Effector memory CD8-positive, alpha-beta T cell (primary cell): ENCODE measurements around the gene EIF4E.
"Not testable (repeated sequence)": the region's sequence is repeated elsewhere in the genome, so short reads cannot be mapped to it uniquely, and the experiment has no call there.

Experiments
- ATAC-seq: fragments of 150-1000 bp; cut with Tn5 transposase; replicated peaks from 2 replicates; pipeline ENCODE4 v1.10.0; 2021; ENCODE audit warnings: mild to moderate bottlenecking, moderate library complexity
- DNase-seq, 3 experiments: peaks; one replicate each; pipeline ENCODE4 v3.0.0; 2021
- H3K27ac Mint-ChIP-seq, 2 donors: one replicate each; pipeline ENCODE4 v1.8.0; 2022; ENCODE audit warnings: mild to moderate bottlenecking in 2 of 2, mixed read lengths in 2 of 2, moderate library complexity in 2 of 2
- H3K27me3 Mint-ChIP-seq, 2 donors: one replicate each; pipeline ENCODE4 v1.8.0; 2022; ENCODE audit warnings: mixed read lengths in 2 of 2
- H3K36me3 Mint-ChIP-seq: one replicate; pipeline ENCODE4 v1.8.0; 2022; ENCODE audit warnings: mild to moderate bottlenecking, moderate library complexity, mixed read lengths; ENCODE audit not compliant: insufficient read depth
- H3K4me1 Mint-ChIP-seq, 2 donors: one replicate each; pipeline ENCODE4 v1.8.0; 2022; ENCODE audit warnings: low read depth in 2 of 2, mixed read lengths in 2 of 2
- H3K4me3 Mint-ChIP-seq, 2 donors: one replicate each; pipeline ENCODE4 v1.8.0; 2022; ENCODE audit warnings: mild to moderate bottlenecking in 2 of 2, mixed read lengths in 2 of 2, moderate library complexity in 2 of 2
- H3K9me3 Mint-ChIP-seq, 2 donors: one replicate each; pipeline ENCODE4 v1.8.0; 2022; ENCODE audit warnings: mixed read lengths in 2 of 2

The EIF4E gene

DNA sequence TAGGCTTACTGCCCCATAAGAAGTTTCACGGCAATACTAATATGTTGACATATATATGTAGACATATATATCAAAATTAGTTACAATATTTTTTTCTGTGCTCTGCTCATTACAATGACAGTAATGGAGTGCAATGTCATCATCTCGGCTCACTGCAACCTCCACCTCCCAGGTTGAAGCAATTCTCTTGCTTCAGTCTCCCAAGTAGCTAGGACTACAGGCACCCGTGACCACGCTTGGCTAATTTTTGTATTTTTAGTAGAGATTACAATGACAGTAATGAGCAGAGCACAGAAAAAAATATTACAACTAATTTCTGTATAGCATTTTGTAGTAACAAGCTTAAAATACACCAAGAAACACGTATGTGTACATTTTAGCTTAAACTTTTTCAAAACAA lies 7.6 kb downstream of the EIF4E start:
- Mint-ChIP-seq H3K27ac (no peak overlapping the region), H3K27me3 (no peaks in the 10 kb centered on the region), H3K36me3 (peaks cover 24% of the 10 kb centered on the region), H3K4me3 (no peak overlapping the region), H3K9me3 (no peaks in the 10 kb centered on the region), H3K4me1 (peaks cover 18 to 33% of the 10 kb centered on the region in 2 donors)
- ATAC-seq (no peak), DNase-seq (no peak)

DNA sequence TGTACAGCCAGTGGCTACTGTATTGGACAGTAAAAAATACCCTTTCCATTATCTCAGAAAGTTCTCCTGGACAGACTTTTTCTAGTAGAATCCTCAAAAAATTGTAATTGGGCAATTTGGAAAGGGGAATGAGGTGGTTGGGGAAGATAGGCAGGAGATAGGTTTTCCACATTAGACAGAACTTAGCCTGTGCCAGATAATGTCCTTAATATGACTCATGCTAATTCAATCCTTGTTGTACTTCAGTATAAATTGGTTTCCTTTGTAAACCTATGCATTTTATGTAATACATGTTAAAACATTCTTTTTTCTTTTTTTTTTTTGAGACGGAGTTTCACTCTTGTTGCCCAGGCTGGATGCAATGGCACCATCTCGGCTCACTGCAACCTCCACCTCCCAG lies 8.9 kb downstream of the EIF4E start:
- DNase-seq (no peak), ATAC-seq (no peak)
- H3K4me3 Mint-ChIP-seq: no peak overlapping the region
- H3K27me3 Mint-ChIP-seq: no peaks in the 10 kb centered on the region
- H3K9me3 Mint-ChIP-seq: no peaks in the 10 kb centered on the region
- peaks cover 22% of the 10 kb centered on the region for H3K36me3 Mint-ChIP-seq
- H3K4me1 Mint-ChIP-seq: peaks cover 19 to 34% of the 10 kb centered on the region in 2 donors
- H3K27ac Mint-ChIP-seq: peak overlapping the region in 1 of 2 donors; percentile 51

DNA sequence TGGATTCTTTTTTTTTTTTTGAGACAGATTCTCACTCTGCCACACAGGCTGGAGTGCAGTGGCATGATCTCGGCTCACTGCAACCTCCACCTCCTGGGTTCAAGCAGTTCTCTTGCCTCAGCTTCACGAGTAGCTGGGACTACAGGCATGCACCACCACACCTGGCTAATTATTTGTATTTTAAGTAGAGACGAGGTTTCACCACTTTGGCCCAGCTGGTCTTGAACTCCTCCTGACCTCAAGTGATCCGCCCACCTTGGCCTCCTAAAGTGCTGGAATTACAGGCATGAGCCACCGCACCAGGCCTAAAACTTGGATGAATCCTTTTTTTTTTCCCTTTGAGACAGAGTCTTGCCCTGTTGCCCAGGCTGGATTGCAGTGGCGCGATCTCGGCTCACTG lies 18.2 kb downstream of the EIF4E start:
- not testable (repeated sequence) for H3K9me3 Mint-ChIP-seq, DNase-seq, H3K36me3 Mint-ChIP-seq, H3K27me3 Mint-ChIP-seq, ATAC-seq
- Mint-ChIP-seq H3K27ac (peak overlapping the region in 1 of 2 donors; percentile 60), H3K4me1 (peaks cover 31 to 50% of the 10 kb centered on the region in 2 donors), H3K4me3 (peak overlapping the region in 1 of 2 donors; percentile 52)

DNA sequence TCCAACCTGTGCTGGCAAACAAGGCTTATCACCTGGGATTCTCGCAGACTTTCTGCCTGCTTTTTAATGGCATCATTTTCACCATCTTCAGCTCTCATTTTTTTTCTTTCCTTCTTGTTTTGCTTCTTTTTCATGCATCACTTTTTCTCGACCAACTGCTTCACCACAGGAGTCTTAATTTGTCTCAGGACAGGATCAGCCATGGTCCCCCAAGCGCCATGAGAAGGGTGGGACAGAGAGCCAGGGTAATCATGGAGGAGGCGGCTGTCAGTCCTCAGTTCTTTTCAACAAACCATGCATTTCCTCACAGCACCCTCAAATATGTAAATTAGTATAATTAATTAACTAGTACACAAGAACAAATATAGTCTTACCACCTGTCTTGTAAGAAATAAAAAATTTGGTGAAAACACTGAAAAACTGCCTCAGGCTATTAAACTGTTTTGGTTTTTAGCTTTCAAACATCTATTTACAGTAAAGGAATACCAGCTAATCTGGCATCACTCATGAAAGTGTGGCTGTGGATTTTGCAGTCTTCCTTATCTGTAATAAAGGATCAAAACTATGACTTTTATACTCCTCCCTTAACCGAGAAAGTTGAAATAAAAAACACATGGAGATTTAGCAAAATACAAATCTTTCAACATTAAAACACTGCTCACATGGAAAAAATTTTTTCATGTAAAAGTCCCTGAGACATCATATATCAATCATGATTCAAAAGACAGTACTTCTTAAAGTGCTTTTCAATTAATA lies 19.1 kb downstream of the EIF4E start:
- ATAC-seq: no peak

DNA sequence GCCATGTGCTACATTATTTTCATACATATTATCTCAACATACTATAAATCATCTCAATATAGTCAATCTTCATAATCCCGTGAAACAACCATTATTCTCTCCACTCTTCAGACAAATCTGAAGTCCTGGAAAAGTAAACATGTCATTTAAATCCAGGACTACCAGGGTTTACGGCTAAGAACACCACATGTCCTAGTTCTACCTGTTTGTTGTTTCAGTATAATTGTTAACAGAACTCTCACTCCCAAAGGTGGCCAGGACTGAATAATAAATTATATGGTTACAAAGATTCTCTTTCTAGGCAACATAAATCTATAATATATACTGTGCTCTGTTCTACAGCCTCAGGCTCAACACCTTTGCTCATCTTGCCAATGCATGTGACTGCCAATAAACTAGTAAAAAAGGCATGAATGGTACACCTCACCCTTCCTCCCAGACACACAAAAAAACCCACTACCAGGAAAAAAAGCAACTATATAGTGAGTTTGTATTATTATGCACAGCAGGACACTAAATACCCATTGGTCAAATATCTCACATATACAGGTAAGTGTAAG lies 20.1 kb downstream of the EIF4E start:
- Mint-ChIP-seq H3K9me3 (no peaks in the 10 kb centered on the region), H3K4me1 (peaks cover 33 to 59% of the 10 kb centered on the region in 2 donors), H3K27me3 (no peaks in the 10 kb centered on the region), H3K36me3 (peaks cover 6% of the 10 kb centered on the region), H3K27ac (peak overlapping the region in 1 of 2 donors; percentile 4), H3K4me3 (peak overlapping the region in 1 of 2 donors; percentile 35)
- no peak for ATAC-seq
- no peak for DNase-seq

More for the DNA sequence above, 19.1 kb downstream of the EIF4E start:
- Mint-ChIP-seq H3K4me3 (peak overlapping the region; percentile 7 to 52), H3K36me3 (peaks cover 9% of the 10 kb centered on the region), H3K27me3 (no peaks in the 10 kb centered on the region), H3K27ac (peak overlapping the region; percentile 10 to 91), H3K9me3 (no peaks in the 10 kb centered on the region), H3K4me1 (peaks cover 37 to 58% of the 10 kb centered on the region in 2 donors)
- DNase-seq: no peak

DNA sequence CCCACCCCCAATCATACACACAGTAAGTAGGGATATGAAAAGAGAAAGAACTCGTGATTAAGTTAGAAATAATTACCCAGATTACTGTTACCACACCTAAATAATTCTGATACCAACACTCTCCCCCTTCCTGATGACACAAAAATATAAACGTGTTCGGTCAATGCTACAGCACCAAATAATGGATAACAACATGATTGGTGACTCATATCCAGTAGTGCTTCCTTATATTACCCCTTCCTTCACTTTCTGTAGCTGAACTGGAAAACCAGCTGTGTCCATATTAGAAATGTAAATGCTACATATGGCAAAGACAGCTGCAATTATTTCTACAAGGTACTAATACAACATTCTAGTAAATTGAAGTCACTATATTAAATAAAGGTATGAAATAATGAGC lies 20.8 kb downstream of the EIF4E start:
- DNase-seq (no peak), ATAC-seq (no peak)
- Mint-ChIP-seq H3K4me1 (peaks cover 34 to 61% of the 10 kb centered on the region in 2 donors), H3K27ac (no peak overlapping the region), H3K27me3 (no peaks in the 10 kb centered on the region), H3K4me3 (no peak overlapping the region), H3K9me3 (no peaks in the 10 kb centered on the region), H3K36me3 (peaks cover 5% of the 10 kb centered on the region)

DNA sequence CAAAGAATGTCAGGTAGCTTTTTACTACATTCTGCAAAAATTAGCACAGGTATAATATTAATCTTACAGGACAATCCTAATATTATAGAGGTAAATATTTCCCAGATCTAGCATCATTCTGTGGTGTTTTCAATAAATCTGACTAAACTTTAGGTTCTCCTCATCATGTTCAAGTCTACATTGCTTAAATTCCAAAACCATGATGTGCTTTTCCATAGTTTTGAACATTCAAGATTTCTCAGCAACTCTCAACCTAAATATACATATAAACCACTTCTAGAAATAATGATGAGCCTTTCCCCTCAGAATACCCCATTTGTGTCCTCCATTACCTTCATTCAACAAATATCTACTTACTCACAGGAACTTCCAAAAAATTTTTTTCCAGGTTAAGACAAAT lies 23.1 kb downstream of the EIF4E start:
- DNase-seq: no peak
- peaks cover 47 to 74% of the 10 kb centered on the region in 2 donors for H3K4me1 Mint-ChIP-seq

DNA sequence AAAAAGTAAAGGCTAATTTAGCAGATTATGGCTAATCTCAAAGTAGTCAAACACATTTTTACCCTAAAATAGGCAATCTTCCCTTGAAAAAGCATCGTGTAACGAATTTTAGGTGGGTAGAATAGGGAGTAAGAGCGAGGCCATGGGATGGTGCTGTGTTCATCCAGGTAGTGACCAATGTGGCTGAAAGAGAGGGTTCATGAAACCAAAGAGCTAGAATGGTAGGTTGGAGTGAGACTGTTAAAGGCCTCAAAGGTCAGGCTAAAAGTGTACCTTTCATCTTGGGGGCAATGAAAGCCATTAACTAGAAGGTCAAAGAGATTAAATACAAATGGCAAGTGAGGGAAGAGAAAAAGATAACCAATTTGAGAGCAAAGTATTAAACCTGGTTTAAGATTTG lies 23.6 kb downstream of the EIF4E start:
- ATAC-seq (no peak), DNase-seq (no peak)
- no peak overlapping the region for H3K4me3 Mint-ChIP-seq
- H3K36me3 Mint-ChIP-seq: peaks cover 27% of the 10 kb centered on the region
- H3K27ac Mint-ChIP-seq: peak overlapping the region in 1 of 2 donors; percentile 0
- no peaks in the 10 kb centered on the region for H3K27me3 Mint-ChIP-seq
- peaks cover 47 to 78% of the 10 kb centered on the region in 2 donors for H3K4me1 Mint-ChIP-seq
- H3K9me3 Mint-ChIP-seq: no peaks in the 10 kb centered on the region

More for the DNA sequence above, 23.1 kb downstream of the EIF4E start:
- peaks cover 22% of the 10 kb centered on the region for H3K36me3 Mint-ChIP-seq
- no peak for ATAC-seq
- H3K27ac Mint-ChIP-seq: peak overlapping the region; percentile 15 to 44
- H3K4me3 Mint-ChIP-seq: no peak overlapping the region
- H3K27me3 Mint-ChIP-seq: no peaks in the 10 kb centered on the region
- H3K9me3 Mint-ChIP-seq: no peaks in the 10 kb centered on the region

DNA sequence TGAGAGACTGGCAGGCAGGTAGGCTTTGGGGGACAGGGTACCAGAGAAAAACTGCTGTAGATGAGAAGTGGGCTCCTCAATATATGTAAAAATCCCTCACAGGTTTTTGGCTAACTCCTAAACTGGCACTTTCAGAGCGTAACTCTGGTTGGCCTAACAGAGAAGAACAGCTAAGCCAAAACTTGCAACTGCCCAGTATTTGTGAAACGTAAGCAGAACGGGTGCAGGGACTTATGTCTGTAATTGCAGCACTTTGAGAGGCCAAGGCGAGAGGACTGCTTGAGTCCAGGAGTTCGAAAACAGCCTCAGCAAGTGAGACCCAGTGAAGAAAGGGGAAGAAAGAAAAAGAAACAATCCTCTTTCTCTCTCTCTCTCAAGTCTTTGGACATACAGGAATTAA lies 25.0 kb downstream of the EIF4E start:
- Mint-ChIP-seq H3K36me3 (peaks cover 36% of the 10 kb centered on the region), H3K27me3 (no peaks in the 10 kb centered on the region), H3K9me3 (no peaks in the 10 kb centered on the region), H3K27ac (peak overlapping the region in 1 of 2 donors; percentile 0), H3K4me1 (peaks cover 41 to 74% of the 10 kb centered on the region in 2 donors), H3K4me3 (no peak overlapping the region)
- DNase-seq (no peak), ATAC-seq (no peak)

DNA sequence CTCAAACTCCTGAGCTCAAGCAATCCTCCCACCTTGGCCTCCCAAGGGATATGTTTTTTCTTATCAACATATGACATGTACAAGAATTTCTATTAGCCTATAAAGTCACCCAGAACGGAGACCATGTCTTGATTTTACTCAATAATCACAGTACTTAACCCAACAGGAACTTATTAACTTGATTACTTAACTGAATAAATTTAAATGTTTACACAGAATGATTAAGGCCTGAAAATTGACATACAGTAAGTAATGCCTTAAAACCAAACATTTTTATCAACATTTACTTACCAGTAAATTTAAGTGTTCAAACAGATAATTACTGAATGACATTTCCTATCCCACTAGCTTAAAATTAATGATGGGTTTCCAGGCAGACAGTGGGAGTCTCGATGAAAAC lies 25.4 kb downstream of the EIF4E start:
- no peaks in the 10 kb centered on the region for H3K27me3 Mint-ChIP-seq
- no peak for DNase-seq
- H3K4me1 Mint-ChIP-seq: peaks cover 38 to 71% of the 10 kb centered on the region in 2 donors
- peak overlapping the region in 1 of 2 donors; percentile 0 for H3K27ac Mint-ChIP-seq
- H3K4me3 Mint-ChIP-seq: no peak overlapping the region
- H3K9me3 Mint-ChIP-seq: no peaks in the 10 kb centered on the region
- H3K36me3 Mint-ChIP-seq: peaks cover 37% of the 10 kb centered on the region
- no peak for ATAC-seq

DNA sequence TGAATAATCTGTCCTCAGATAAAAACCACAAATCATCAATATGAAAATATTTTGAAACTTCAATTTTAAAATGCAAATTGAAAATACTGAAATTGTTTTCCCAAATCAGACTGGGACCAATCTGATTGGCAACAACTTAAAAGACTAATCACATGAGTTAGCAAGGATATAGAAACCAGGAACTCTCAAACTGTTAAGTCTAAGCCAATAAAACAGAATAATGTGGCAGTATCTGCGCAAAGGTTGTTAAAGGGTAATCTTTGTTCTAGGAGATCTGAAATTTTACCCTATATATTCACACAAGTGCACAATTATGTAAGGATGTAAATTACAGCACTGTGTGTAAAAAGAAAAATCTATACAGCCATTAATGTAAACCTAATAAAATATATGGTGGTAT lies 29.7 kb downstream of the EIF4E start:
- Mint-ChIP-seq H3K36me3 (peaks cover 63% of the 10 kb centered on the region), H3K27ac (peak overlapping the region in 1 of 2 donors; percentile 68), H3K9me3 (no peaks in the 10 kb centered on the region), H3K4me1 (peaks cover 27 to 41% of the 10 kb centered on the region in 2 donors), H3K4me3 (no peak overlapping the region), H3K27me3 (no peaks in the 10 kb centered on the region)
- ATAC-seq (no peak), DNase-seq (no peak)

DNA sequence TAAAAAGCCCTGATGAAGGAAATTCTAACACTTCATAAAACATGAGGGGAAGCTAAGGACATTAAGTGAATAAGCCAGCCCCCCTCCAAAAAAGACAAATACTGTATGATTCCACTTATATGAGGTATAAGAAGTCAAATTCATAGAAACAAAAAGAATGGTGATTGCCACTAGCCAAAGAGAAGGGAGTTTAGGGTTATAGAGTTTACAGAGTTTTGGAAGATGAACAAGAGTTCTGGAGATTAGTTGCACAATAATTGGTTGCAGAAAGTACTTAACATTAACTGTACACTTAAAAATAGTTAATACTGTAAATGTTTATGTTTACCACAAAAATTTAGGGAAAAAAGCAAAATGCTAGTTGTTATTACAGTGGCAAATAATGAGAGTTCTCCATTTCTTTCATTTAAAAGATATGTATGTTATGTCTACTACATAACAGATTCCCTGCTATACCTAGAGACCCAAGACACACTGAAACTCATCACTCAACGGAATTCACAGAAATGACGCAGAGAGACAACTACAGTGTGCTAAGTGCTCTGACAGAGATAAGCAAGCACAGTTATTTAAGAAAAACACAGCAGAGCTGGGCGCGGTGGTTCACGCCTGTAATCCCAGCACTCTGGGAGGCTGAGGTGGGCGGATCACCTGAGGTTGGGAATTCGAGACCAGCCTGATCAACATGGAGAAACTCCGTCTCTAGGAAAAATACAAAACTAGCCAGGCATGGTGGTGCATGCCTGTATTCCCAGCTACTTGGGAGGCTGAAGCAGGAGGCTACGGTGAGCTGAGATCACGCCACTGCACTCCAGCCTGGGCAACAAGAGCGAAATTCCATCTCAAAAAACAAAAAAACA lies 37.2 kb downstream of the EIF4E start:
- Mint-ChIP-seq H3K27me3 (no peaks in the 10 kb centered on the region), H3K36me3 (peaks cover 62% of the 10 kb centered on the region), H3K4me1 (peaks cover 8 to 21% of the 10 kb centered on the region in 2 donors), H3K4me3 (no peak overlapping the region), H3K27ac (no peak overlapping the region), H3K9me3 (no peaks in the 10 kb centered on the region)
- DNase-seq (no peak), ATAC-seq (no peak)

DNA sequence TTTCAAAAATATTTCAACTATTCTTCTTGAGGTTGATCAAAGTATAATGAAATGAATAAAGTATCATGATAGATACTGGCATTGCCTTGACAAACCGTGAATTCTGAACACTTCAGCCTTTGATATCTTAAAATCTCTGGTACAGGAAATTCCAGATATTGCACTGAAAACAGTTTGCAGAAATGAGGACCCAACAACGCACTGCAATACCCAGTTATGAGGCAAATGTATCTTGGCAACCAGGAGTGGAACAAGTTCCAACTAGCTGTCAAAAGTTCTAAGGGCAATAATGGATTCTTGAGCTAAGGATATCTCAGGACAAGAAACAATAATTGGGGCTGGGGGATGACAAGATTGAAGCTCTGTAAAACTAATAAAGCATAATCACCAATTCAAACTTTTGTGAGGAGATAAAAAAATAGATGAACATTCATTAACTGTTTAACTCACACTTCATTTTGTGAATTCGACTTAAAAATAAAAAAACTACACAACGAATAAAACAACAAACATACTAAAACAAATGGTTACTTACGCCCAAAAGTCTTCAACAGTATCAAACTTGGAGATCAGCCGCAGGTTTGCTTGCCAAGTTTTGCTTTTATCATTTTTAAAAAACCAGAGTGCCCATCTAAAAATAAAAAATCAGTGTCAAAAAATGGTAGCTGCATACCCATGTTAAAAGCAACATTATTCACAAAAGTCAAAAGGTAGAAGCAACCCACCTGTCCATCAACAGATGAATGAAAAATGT lies 38.1 kb downstream of the EIF4E start:
- Mint-ChIP-seq H3K9me3 (no peaks in the 10 kb centered on the region), H3K27ac (no peak overlapping the region), H3K4me3 (no peak overlapping the region), H3K27me3 (no peaks in the 10 kb centered on the region), H3K36me3 (peaks cover 68% of the 10 kb centered on the region), H3K4me1 (peaks cover 10 to 21% of the 10 kb centered on the region in 2 donors)
- no peak for ATAC-seq
- no peak for DNase-seq
